Type B pancreatic cell (in vitro differentiated cells): Measurements from ENCODE around the gene ZNF99. TPM values are rescaled to one million over a fixed set of nuclear protein-coding genes. Genes with fewer than 3 reads are reported as not detected.
"Not testable (repeated sequence)": the region's sequence is repeated elsewhere in the genome, so short reads cannot be mapped to it uniquely, and the experiment has no call there.

ENCODE experiments used
- DNase-seq: peaks from one replicate; pipeline ENCODE4 v3.0.0; 2021; ENCODE audit warnings: mixed read lengths; ENCODE audit not compliant: unreplicated experiment; ENCODE audit errors: extremely low spot score
- H3K27ac Mint-ChIP-seq: 2 replicates; pipeline ENCODE4 v1.8.0; 2021; ENCODE audit warnings: mild to moderate bottlenecking, mixed read lengths
- H3K27me3 Mint-ChIP-seq: 2 replicates; pipeline ENCODE4 v1.8.0; 2021; ENCODE audit warnings: mixed read lengths
- H3K36me3 Mint-ChIP-seq: 2 replicates; pipeline ENCODE4 v1.8.0; 2021; ENCODE audit warnings: mixed read lengths
- H3K4me1 Mint-ChIP-seq: one replicate; pipeline ENCODE4 v1.8.0; 2021; ENCODE audit warnings: mixed read lengths; ENCODE audit not compliant: unreplicated experiment
- H3K4me3 Mint-ChIP-seq: 2 replicates; pipeline ENCODE4 v1.8.0; 2021; ENCODE audit warnings: mild to moderate bottlenecking, mixed read lengths
- H3K9me3 Mint-ChIP-seq: 2 replicates; pipeline ENCODE4 v1.8.0; 2021; ENCODE audit warnings: mixed read lengths
- total RNA-seq: library from RNA; stranded (reverse); gene quantifications from 2 replicates; pipeline ENCODE4 v1.2.1, GENCODE V29; 2021; ENCODE audit warnings: low replicate concordance
- TF ChIP-seq, protein P1 (sequence below): fragments of 200-600 bp; sonication (generic); conservative IDR thresholded peaks from 2 replicates; pipeline ENCODE4 v1.5.0; 2021; ENCODE audit warnings: antibody characterized with exemption, mild to moderate bottlenecking

The ZNF99 gene
- total RNA-seq, 1 donor from 2014 or later = not detected

GRCh38 chr19:22708983-22709382, 75.0 kb downstream of the ZNF99 start:
- no peak overlapping the region for H3K27ac Mint-ChIP-seq

DNA sequence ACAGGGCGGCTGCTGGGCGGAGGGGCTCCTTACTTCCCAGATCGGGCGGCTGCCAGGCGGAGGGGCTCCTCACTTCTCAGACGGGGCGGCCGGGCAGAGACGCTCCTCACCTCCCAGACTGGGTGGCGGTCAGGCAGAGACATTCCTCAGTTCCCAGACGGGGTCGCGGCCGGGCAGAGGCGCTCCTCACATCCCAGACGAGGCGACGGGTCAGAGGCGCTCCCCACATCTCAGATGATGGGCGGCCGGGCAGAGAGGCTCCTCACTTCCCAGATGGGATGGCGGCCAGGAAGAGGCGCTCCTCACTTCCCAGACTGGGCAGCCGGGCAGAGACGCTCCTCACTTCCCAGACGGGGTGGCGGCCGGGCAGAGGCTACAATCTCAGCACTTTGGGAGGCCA, 80.9 kb downstream of the ZNF99 start:
- not testable (repeated sequence) for H3K27me3 Mint-ChIP-seq, H3K4me3 Mint-ChIP-seq, H3K36me3 Mint-ChIP-seq, H3K27ac Mint-ChIP-seq, DNase-seq, H3K4me1 Mint-ChIP-seq
- H3K9me3 Mint-ChIP-seq = peaks cover 11% of the 10 kb centered on the region

More at GRCh38 chr19:22708983-22709382, 75.0 kb downstream of the ZNF99 start:
- H3K27me3 Mint-ChIP-seq = no peaks in the 10 kb centered on the region
- TF ChIP-seq, protein P1, sequence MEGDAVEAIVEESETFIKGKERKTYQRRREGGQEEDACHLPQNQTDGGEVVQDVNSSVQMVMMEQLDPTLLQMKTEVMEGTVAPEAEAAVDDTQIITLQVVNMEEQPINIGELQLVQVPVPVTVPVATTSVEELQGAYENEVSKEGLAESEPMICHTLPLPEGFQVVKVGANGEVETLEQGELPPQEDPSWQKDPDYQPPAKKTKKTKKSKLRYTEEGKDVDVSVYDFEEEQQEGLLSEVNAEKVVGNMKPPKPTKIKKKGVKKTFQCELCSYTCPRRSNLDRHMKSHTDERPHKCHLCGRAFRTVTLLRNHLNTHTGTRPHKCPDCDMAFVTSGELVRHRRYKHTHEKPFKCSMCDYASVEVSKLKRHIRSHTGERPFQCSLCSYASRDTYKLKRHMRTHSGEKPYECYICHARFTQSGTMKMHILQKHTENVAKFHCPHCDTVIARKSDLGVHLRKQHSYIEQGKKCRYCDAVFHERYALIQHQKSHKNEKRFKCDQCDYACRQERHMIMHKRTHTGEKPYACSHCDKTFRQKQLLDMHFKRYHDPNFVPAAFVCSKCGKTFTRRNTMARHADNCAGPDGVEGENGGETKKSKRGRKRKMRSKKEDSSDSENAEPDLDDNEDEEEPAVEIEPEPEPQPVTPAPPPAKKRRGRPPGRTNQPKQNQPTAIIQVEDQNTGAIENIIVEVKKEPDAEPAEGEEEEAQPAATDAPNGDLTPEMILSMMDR = no peak
- H3K36me3 Mint-ChIP-seq = no peaks in the 10 kb centered on the region
- DNase-seq = no peak
- H3K4me3 Mint-ChIP-seq = no peak overlapping the region
- no peaks in the 10 kb centered on the region for H3K4me1 Mint-ChIP-seq
- peaks cover 4% of the 10 kb centered on the region for H3K9me3 Mint-ChIP-seq

GRCh38 chr19:22702661-22703060, 81.3 kb downstream of the ZNF99 start:
- not testable (repeated sequence) for H3K27ac Mint-ChIP-seq, H3K36me3 Mint-ChIP-seq, H3K27me3 Mint-ChIP-seq, H3K4me3 Mint-ChIP-seq, DNase-seq, H3K4me1 Mint-ChIP-seq
- peaks cover 11% of the 10 kb centered on the region for H3K9me3 Mint-ChIP-seq

Other genes starting within 250 kb of the ZNF99 start
- not detected in 2 replicates for gene ZNF492, start 149.8 kb downstream of the ZNF99 start, total RNA-seq
- not detected in 2 replicates for gene ZNF723, start 48.1 kb upstream of the ZNF99 start, total RNA-seq
- not detected in 2 replicates for gene ZNF728, start 219.0 kb upstream of the ZNF99 start, total RNA-seq